Mesenteric fat pad (tissue), 1 donor: ENCODE results near the gene GLCCI1. TPM values are rescaled to one million over a fixed set of nuclear protein-coding genes. Genes with fewer than 3 reads are reported as not detected.

Experiments used
- DNase-seq: peaks from one replicate; pipeline ENCODE4 v3.0.0-alpha.2; 2020; ENCODE audit warnings: low spot score
- total RNA-seq: library from RNA; stranded (reverse); fragmentation: NEBNext Ultra II Directional; extraction: Animal tissue kit (Norgen Biotek cat#: 25700); gene quantifications from one replicate; pipeline ENCODE4 v1.2.1, GENCODE V29; 2021
- donor health status: DM: yes; HTN: yes; CAD: no.

GLCCI1 gene
- total RNA-seq, 1 donor from 2014 or later: 16.0 TPM

GRCh38 chr7:8129318-8129659 lies 160.7 kb downstream of the GLCCI1 start:
- no peak for DNase-seq

- DNase-seq: no peak
Observed at GRCh38 chr7:8130663-8131062, 162.1 kb downstream of the GLCCI1 start.

DNA sequence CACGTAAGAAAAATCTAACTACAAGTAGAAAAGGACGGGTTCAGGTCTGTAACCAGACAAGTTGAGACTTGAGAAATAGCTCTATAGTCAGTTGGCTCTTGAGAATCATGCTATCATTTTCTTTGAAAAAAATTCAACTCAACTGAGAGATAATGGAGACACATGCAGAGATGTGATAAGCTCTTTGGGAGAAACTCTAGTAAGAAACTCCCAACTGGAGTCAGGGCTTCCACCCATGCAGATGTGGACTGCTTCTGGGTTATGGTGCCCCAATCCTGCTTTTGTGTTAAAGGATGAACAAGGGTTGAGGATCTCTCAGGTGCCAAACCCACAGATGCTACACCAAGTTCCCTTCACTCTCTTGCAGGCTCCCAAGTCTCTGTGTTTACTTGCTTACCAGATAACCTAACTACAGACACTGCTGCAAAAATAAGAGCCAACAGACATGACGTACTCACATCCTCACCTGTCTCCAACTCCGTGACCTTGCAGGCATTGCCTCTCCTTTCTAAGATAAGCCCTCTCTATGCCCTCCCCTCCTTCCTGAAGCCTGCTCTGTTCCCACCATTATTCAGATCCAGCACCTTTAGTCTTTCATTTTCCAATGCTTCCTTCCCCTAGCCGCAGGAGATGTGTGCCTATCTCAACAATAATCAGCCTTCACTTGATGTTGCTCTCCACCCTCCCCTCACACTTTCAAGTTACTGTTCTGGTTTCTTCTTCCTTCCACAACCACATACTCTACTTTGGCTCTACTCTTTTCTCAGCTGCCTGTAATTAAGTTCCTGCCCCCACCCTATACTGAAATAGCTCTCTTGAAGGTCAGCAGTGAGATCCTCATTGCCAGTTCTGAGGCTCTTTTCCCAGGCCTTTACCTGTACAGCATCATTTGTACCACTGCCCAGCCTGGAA lies 163.4 kb downstream of the GLCCI1 start:
- no peak for DNase-seq

GRCh38 chr7:8133188-8133848 lies 164.7 kb downstream of the GLCCI1 start:
- no peak for DNase-seq

GRCh38 chr7:8134089-8134733 lies 165.6 kb downstream of the GLCCI1 start:
- DNase-seq: no peak

GRCh38 chr7:8135417-8135816 lies 166.8 kb downstream of the GLCCI1 start:
- DNase-seq: no peak

DNA sequence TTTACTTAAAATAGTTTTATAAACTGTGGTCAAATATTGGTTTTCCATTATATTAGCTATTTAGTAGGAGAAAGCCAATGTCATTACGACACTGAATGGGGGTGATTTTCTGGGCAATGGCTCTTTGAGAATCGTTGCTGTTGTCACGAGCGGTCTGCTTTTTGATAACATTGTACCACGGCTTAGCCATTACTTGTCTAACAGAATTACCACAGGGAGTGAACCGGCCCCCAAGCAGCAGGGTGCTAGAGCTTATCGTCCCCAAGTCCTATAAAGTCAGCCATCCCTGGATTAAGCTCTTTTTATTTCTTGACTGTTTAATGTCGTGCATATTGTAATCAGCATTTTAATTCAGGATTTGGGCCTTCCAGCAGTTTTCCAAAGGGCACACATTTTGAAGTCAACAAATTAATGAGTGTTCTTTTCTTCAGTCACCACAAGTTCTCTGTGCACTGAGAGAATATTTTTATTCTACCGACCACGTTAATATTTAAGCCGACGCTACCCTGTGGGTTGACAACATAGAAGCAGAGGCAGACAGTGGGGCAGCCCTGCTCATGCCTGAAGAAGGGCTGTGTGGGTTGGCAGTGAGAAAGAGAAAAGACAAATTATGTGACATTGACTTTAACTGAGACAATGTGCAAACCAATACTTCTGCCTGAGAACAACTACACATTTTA lies 167.6 kb downstream of the GLCCI1 start:
- no peak for DNase-seq
